ENCODE data around the gene INSL3.
"Not testable (repeated sequence)": the region's sequence is repeated elsewhere in the genome, so short reads cannot be mapped to it uniquely, and the experiment has no call there.

The INSL3 gene

DNA sequence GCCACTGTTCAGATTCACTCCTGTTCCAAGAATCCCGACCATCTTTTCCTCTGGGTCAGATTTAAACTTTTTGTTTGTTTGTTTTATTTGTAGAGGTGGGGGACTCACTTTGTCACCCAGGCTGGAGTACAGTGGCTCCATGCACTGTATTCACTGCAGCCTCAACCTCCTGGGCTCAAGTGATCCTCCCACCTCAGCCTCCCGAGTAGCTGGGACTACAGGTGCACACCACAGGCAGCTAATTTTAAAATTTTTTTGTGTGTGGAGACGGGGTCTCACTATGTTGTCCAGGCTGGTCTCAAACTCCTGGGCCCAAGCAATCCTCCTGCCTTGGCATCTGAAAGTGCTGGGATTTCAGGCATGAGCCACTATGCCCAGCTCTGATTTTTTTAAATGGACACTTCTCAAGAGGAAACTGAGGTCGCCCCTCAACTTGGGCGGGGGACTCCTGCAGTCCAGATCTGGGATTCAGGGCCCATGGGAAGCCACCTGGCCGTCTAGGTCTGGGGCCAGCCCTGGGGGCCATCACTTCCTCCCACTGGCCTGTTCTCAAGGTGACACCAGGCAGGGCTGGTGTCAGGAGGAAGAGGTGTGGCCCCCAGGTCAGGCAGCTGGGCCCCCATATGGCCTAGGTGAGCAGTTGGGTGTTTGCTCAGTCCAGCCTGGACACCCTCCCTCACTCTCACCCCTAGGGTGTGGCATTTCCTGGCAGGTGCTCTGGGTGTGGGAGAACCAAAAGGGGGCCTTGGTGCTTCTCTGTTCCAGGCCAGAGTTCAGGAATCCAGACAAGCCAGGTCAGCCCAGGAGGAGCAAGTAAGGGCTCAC is 25.1 kb downstream of the INSL3 start:
- H3K27me3 ChIP-seq (ENCODE audit: insufficient read depth, low read length), result peaks cover 48% of the 10 kb centered on the region
- no peak overlapping the region for H3K4me3 ChIP-seq (ENCODE audit: low read length)
- peaks cover 6% of the 10 kb centered on the region for H3K4me1 ChIP-seq (ENCODE audit: insufficient read depth, low read length)
- no peaks in the 10 kb centered on the region for H3K9me3 ChIP-seq (ENCODE audit: low read length)
- H3K36me3 ChIP-seq (ENCODE audit: insufficient read depth, low read length), result no peaks in the 10 kb centered on the region
- no peak overlapping the region for H2AFZ ChIP-seq (ENCODE audit: low read depth, low read length)

DNA sequence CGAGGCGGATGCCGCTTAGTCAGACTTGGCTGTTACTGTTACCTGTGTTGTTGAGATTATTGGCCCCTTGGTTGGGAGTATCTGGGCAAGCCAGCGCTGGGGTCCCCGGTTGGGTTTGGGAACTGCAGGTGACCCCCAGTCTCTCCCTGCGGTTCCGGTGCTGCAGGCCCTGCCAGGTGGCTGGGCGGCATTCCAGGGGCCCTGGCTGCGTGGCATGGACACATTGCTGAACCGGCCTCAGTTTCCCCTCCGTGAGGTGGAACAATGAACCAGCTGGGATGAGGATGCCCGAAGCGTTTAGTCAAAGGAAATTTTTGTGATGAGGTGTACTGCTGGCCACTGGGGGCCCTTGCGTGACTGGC is 25.8 kb downstream of the INSL3 start:
- Histone ChIP-seq H3K4me1 (ENCODE audit: insufficient read depth, low read length) (peaks cover 7% of the 10 kb centered on the region), H3K27me3 (ENCODE audit: insufficient read depth, low read length) (peaks cover 48% of the 10 kb centered on the region), H3K9me3 (ENCODE audit: low read length) (no peaks in the 10 kb centered on the region), H3K36me3 (ENCODE audit: insufficient read depth, low read length) (no peaks in the 10 kb centered on the region), H3K4me3 (ENCODE audit: low read length) (no peak overlapping the region), H2AFZ (ENCODE audit: low read depth, low read length) (no peak overlapping the region)

DNA sequence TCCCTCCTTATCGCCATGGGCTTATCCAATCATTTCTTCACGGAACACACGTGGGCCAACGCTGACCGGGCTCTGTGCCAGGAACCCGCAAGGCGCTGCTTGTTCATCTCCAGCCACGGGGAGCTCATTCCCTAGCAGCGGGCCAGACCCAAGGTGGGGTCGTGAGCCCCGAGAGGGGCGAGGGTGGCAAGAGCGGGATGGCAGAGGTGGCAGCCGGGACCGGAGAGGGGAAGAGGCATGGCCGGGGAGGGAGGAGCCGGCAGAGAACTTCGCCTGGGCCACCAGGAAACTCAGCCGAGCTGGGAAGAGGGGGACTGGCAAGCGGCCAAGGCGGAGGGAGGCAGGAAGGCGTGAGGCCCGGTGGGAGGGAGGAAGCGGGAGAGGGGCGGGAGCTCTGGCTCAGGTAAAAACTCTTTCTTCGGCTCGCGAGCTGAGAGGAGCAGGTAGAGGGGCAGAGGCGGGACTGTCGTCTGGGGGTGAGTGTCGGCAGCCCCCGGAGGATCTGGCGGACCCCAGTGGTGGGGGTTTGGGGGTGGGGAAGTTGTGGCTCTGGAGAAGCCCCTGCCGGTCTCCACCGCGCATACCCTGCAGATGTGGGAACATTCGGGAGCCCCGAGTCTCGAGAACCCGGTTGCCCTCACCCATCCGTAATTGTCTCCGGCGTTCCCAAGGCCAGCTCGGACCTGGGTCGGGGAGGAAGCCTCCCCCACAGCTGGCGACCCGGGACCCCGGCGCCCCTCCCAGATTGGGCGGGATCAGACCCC is 26.4 kb downstream of the INSL3 start, which contains the start of gene B3GNT3:
TSS of gene B3GNT3 (plus strand) at position 408 of the 764 bp plus-strand sequence. CDS start 12,670 bp downstream, outside the sequence.
- H3K4me1 ChIP-seq (ENCODE audit: insufficient read depth, low read length), result peaks cover 7% of the 10 kb centered on the region
- H3K9me3 ChIP-seq (ENCODE audit: low read length), result no peaks in the 10 kb centered on the region
- H3K36me3 ChIP-seq (ENCODE audit: insufficient read depth, low read length), result no peaks in the 10 kb centered on the region
- no peak within 1 kb of the TSS for H2AFZ ChIP-seq (ENCODE audit: low read depth, low read length)
- peaks cover 48% of the 10 kb centered on the region for H3K27me3 ChIP-seq (ENCODE audit: insufficient read depth, low read length)
- no peak within 1 kb of the TSS for H3K4me3 ChIP-seq (ENCODE audit: low read length)

DNA sequence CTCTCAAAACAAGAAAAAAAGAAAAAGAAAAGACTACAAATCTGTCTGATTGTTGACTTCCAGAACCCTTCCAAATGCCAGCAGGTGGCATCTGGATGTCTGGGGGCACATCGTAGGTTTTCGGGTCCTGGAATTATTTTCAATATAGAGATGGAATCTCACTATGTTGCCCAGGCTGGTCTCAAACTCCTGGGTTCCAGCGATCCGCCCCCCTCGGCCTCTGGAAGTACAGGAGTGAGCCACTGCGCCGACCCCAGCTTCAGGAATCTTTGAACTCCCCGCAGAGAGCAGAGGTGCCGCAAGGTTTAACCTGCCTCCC is 26.9 kb downstream of the INSL3 start:
- Histone ChIP-seq H3K36me3 (ENCODE audit: insufficient read depth, low read length) (no peaks in the 10 kb centered on the region), H3K4me3 (ENCODE audit: low read length) (no peak overlapping the region), H3K4me1 (ENCODE audit: insufficient read depth, low read length) (peaks cover 7% of the 10 kb centered on the region), H3K27me3 (ENCODE audit: insufficient read depth, low read length) (peaks cover 48% of the 10 kb centered on the region), H3K9me3 (ENCODE audit: low read length) (no peaks in the 10 kb centered on the region), H2AFZ (ENCODE audit: low read depth, low read length) (no peak overlapping the region)

DNA sequence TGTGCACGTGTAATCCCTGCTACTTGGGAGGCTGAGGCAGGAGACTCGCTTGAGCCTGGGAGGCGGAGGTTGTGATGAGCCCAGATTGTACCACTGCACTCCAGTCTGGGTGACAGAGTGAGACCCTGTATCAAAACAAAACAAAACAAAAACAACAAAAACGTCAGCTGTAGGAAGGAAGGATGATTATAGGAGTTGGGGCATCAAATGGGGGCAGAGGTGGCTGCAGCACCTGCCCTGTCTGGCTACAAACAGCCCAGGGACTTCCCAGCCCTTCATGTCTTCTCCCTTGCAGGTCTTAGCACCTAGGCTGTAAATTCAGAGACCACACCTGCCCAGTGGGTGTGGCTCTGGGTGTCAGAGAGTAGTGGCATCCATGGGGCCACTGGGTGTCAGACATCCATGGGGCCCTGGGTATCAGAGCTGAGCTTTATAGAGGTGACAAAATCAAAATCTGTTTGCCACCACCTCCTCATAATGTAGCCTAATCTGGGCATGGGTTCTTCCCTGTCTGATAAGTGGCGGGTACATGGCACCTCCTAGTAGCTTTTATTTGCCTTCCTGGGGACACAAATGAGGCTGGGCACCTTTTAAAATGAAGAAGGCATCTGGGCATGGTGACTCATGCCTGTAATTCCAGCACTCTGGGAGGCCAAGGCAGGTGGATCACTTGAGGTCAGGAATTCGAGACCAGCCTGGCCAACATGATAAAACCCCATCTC is 31.1 kb downstream of the INSL3 start:
- H3K27me3 ChIP-seq (ENCODE audit: insufficient read depth, low read length), result peaks cover 20% of the 10 kb centered on the region
- peaks cover 7% of the 10 kb centered on the region for H3K4me1 ChIP-seq (ENCODE audit: insufficient read depth, low read length)
- H3K36me3 ChIP-seq (ENCODE audit: insufficient read depth, low read length), result no peaks in the 10 kb centered on the region
- no peak overlapping the region for H2AFZ ChIP-seq (ENCODE audit: low read depth, low read length)
- H3K4me3 ChIP-seq (ENCODE audit: low read length), result no peak overlapping the region
- no peaks in the 10 kb centered on the region for H3K9me3 ChIP-seq (ENCODE audit: low read length)

DNA sequence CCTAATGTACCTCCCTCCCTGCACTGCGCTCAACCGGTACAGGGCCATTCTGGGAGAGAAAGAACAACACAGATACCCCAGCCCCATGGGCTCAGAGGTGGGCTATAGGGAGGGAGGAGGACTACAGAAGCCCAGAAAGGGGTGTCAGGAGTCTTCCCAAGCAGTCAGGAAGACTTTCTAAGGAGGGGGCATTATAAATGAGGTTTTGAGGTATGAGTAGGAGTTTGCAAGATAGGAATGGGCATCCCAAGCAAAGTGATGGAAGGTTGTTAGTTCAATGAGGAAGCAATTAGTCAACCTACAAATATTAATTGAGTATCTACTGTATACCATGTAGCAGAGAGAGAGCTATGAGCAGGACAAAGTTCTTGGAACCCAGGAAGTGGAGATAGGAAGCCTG is 32.7 kb downstream of the INSL3 start:
- Histone ChIP-seq H2AFZ (ENCODE audit: low read depth, low read length) (no peak overlapping the region), H3K4me1 (ENCODE audit: insufficient read depth, low read length) (peaks cover 7% of the 10 kb centered on the region), H3K4me3 (ENCODE audit: low read length) (no peak overlapping the region), H3K9me3 (ENCODE audit: low read length) (no peaks in the 10 kb centered on the region), H3K36me3 (ENCODE audit: insufficient read depth, low read length) (no peaks in the 10 kb centered on the region), H3K27me3 (ENCODE audit: insufficient read depth, low read length) (peaks cover 4% of the 10 kb centered on the region)

DNA sequence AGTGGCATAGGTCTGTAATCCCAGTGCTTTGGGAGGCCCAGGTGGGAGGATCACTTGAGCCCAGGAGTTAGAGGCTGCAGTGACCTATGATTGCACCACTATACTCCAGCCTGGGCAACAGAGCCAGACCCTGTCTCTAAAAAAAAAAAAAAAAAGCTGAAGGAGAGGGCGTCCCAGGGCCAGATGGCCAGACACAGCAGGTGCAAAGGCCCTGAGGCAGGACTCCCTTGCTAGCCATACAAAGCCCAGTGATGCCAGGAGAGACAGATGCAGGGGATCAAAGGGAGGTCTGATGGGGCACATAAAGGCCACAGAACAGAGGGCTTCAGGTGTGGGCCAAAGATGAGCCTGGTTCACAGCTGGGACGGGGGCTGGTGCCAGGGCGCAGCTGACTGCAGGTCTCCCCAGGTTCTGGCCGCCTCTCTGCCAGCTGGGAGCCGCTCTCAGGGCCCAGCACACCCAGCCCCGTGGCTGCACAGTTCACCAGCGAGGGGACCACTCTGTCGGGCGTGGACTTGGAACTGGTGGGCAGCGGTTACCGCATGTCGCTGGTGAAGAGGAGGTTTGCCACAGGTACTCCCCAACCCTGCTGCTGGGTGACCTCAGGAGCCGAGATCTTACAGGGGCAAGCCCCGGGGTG is 33.9 kb downstream of the INSL3 start:
- Histone ChIP-seq H3K4me1 (ENCODE audit: insufficient read depth, low read length) (peaks cover 7% of the 10 kb centered on the region), H3K9me3 (ENCODE audit: low read length) (no peaks in the 10 kb centered on the region), H3K4me3 (ENCODE audit: low read length) (no peak overlapping the region), H3K36me3 (ENCODE audit: insufficient read depth, low read length) (no peaks in the 10 kb centered on the region), H3K27me3 (ENCODE audit: insufficient read depth, low read length) (no peaks in the 10 kb centered on the region), H2AFZ (ENCODE audit: low read depth, low read length) (no peak overlapping the region)

DNA sequence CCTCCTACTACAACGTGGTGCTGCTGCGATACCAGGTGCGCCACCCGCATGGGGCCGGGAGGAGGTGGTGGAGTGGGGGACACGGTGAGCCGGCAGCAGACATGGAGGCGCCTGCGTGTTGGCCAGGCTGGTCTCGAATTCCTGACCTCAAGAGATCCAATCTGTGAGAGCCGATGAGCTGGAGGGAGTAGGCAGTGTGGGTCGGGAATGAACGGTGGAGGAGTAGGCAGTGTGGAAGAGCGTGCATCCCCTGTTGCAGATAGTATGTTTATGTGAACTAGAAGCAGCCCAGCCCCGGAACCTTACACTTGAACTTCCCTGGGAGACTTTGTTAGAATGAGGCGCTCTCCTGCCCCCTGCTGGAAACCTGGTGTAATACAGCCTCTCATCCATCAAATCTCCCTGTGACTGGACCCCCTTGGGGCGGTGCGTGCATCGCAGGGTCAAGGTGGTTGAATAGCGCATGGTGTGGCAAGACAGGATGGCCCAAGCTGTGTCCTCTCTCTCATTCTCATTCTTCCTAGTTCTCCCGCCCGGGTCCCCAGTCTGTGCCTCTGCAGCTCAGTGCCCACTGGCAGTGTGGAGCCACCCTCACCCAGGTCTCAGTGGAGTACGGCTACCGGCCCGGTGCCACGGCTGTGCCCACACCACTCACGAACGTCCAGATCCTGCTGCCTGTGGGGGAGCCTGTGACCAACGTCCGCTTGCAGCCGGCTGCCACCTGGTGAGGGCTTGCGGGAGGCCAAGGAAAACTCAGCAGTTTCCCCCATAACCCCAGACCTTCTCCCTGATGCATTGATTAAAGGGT is 36.9 kb downstream of the INSL3 start:
- H3K4me1 ChIP-seq (ENCODE audit: insufficient read depth, low read length), result no peaks in the 10 kb centered on the region
- no peak overlapping the region for H3K4me3 ChIP-seq (ENCODE audit: low read length)
- H3K27me3 ChIP-seq (ENCODE audit: insufficient read depth, low read length), result no peaks in the 10 kb centered on the region
- no peak overlapping the region for H2AFZ ChIP-seq (ENCODE audit: low read depth, low read length)
- H3K9me3 ChIP-seq (ENCODE audit: low read length), result no peaks in the 10 kb centered on the region
- no peaks in the 10 kb centered on the region for H3K36me3 ChIP-seq (ENCODE audit: insufficient read depth, low read length)

DNA sequence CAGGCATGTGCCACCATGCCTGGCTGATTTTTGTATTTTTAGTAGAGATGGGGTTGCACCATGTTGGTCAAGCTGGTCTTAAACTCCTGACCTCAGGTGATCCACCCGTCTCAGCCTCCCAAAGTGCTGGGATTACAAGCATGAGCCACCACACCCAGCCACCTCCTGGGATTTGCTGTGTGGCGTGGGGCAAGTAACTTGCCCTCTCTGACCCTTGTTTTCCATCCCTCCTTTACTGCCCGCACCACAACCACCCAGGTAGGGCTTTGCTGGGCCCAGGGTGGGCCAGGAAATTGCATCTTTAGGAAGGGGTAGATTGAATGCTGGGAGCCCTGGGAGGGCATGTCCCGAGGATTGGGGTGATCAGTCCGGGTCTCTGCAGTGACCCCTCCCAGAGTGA is 37.6 kb downstream of the INSL3 start:
- H3K4me1 ChIP-seq (ENCODE audit: insufficient read depth, low read length); H3K9me3 ChIP-seq (ENCODE audit: low read length); H3K27me3 ChIP-seq (ENCODE audit: insufficient read depth, low read length); H3K36me3 ChIP-seq (ENCODE audit: insufficient read depth, low read length); H2AFZ ChIP-seq (ENCODE audit: low read depth, low read length); H3K4me3 ChIP-seq (ENCODE audit: low read length): not testable (repeated sequence)

DNA sequence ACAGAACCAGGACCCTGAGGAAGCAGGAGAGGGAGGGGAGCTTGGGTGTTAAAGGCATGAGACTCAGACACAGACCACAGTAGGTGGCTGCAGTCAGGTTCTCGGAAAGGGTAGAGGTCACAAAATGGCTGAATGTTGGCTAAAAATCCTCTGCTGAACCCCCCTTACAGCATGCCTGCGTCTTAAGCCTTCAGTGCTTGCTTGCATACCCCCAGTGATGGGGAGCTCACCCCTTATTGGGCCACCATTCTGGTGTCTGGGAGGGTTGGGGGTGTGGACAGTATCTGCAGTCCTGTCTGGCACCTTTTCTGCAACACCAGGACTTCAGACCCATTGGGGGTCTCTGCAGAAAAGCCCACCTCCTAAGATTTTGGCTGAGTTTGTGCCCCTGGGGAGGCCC is 40.5 kb downstream of the INSL3 start:
- H3K36me3 ChIP-seq (ENCODE audit: insufficient read depth, low read length), result no peaks in the 10 kb centered on the region
- H2AFZ ChIP-seq (ENCODE audit: low read depth, low read length), result no peak overlapping the region

DNA sequence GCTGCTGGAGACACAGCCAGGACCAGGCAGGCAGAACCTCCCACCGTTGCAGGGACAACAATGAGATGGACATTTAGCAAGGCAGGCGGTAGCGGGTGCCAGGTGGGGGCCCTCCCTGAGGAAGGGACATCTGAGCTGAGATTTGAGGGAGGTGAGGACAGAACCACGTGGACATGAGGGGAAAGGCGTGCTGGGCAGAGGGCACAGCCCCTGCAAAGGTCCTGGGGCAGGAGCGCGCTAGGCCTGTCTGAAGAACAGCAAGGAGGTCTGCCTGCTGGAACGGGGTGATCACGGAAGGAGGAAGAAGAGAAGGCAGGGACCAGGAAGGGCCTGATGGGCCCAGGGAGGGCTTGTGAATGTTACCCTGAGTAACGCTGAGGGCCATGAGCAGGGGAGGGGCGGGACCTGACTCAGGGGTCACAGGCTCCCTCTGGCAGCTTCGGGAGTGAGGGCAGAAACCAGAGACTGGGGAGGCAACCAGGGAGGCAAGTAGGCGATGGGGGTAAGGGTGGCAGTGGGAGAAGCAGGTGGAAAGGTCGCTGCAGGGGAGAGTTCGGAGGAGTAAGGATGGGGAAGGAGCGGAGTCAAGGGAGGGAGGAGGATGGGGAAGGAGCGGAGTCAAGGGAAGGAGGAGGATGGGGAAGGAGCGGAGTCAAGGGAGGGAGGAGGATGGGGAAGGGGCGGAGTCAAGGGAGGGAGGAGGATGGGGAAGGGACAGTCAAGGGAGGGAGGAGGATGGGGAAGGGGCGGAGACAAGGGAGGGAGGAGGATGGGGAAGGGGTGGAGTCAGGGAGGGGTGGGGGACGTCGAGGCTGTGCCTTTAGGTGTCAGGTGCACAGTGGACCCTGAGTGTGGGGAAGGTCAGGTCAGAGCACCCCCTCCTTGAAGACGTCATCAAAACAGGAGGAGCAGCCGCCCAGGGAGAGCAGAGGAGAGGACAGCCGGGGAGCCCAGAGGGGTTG is 42.1 kb downstream of the INSL3 start:
- H3K4me1 ChIP-seq (ENCODE audit: insufficient read depth, low read length), result no peaks in the 10 kb centered on the region
- H3K9me3 ChIP-seq (ENCODE audit: low read length), result no peaks in the 10 kb centered on the region
- H2AFZ ChIP-seq (ENCODE audit: low read depth, low read length), result no peak overlapping the region
- no peaks in the 10 kb centered on the region for H3K27me3 ChIP-seq (ENCODE audit: insufficient read depth, low read length)
- no peaks in the 10 kb centered on the region for H3K36me3 ChIP-seq (ENCODE audit: insufficient read depth, low read length)
- H3K4me3 ChIP-seq (ENCODE audit: low read length), result no peak overlapping the region

More for the DNA sequence above, 40.5 kb downstream of the INSL3 start:
- Histone ChIP-seq H3K9me3 (ENCODE audit: low read length) (no peaks in the 10 kb centered on the region), H3K27me3 (ENCODE audit: insufficient read depth, low read length) (no peaks in the 10 kb centered on the region), H3K4me3 (ENCODE audit: low read length) (no peak overlapping the region), H3K4me1 (ENCODE audit: insufficient read depth, low read length) (no peaks in the 10 kb centered on the region)

All from neuron (in vitro differentiated cells).